H1 (cell line): ENCODE measurements around the gene CLDN6. TPM values are rescaled to one million over a fixed set of nuclear protein-coding genes. Genes with fewer than 3 reads are reported as not detected.

Experiments
- CTCF ChIA-PET: fragments of 300-600 bp; sonication (Branson Sonifier 250); formaldehyde crosslinking; loops from one replicate; lab custom pipeline; 2021; ENCODE audit not compliant: partially characterized antibody; lab: Charles Lee
- POLR2A ChIA-PET: fragments of 300-600 bp; sonication (Branson Sonifier 250); formaldehyde crosslinking; loops from one replicate; lab custom pipeline; 2021; ENCODE audit warnings: inconsistent platforms; ENCODE audit not compliant: partially characterized antibody; lab: Charles Lee
- DNase-seq, 2 experiments: peaks; one replicate each; pipeline versions ENCODE4 v3.0.0 to v3.0.0-alpha.2; 2010 to 2022; ENCODE audit warnings: low spot score in 2 of 2, low read depth in 1 of 2, mixed read lengths in 1 of 2
- FAIRE-seq: peaks from 2 replicates; lab custom pipeline; 2011; peaks lifted over from hg19 to GRCh38; lab: Jason Lieb, UNC
- H2AFZ ChIP-seq: 2 replicates; pipeline ENCODE4 v1.8.1; 2012; ENCODE audit warnings: low read length, inconsistent platforms
- H2AK5ac ChIP-seq: 2 replicates; pipeline ENCODE4 v1.6.1; 2013; ENCODE audit warnings: low read depth, low read length
- H2BK120ac ChIP-seq: replicated peaks from 2 replicates; pipeline ENCODE3; 2013; ENCODE audit warnings: low read depth, low read length, inconsistent platforms
- H2BK12ac ChIP-seq: 2 replicates; pipeline ENCODE4 v1.6.1; 2013; ENCODE audit warnings: low read depth, low read length
- H2BK15ac ChIP-seq: 2 replicates; pipeline ENCODE4 v1.6.1; 2013; ENCODE audit warnings: low read length
- H2BK20ac ChIP-seq: 2 replicates; pipeline ENCODE4 v1.6.1; 2013; ENCODE audit warnings: low read length
- H2BK5ac ChIP-seq: 2 replicates; pipeline ENCODE4 v1.6.1; 2013; ENCODE audit warnings: low read depth, low read length
- H3K14ac ChIP-seq: 2 replicates; pipeline ENCODE4 v1.6.1; 2013; ENCODE audit warnings: inconsistent platforms; ENCODE audit not compliant: insufficient read length
- H3K18ac ChIP-seq: 2 replicates; pipeline ENCODE4 v1.6.1; 2013; ENCODE audit warnings: low read length; ENCODE audit errors: extremely low read depth
- H3K23ac ChIP-seq: 2 replicates; pipeline ENCODE4 v1.6.1; 2013; ENCODE audit warnings: inconsistent platforms; ENCODE audit not compliant: insufficient read length
- H3K23me2 ChIP-seq: 2 replicates; pipeline ENCODE4 v1.6.1; 2013; ENCODE audit warnings: low read depth, low read length
- H3K27ac ChIP-seq: 2 replicates; pipeline ENCODE4 v1.6.1; 2011; ENCODE audit warnings: low read depth, low read length, inconsistent platforms
- H3K27me3 ChIP-seq, 4 experiments: replicated peaks in 1 of 4; 1 replicate in 1 of 4; 2 replicates in 3 of 4; pipeline versions ENCODE4 v1.6.1 to v1.8.1; 2011 to 2013; ENCODE audit warnings: low read length in 3 of 4, mild to moderate bottlenecking in 3 of 4, inconsistent platforms in 2 of 4, mixed read lengths in 2 of 4, moderate library complexity in 1 of 4; ENCODE audit not compliant: control insufficient read depth in 3 of 4, insufficient read depth in 3 of 4; ENCODE audit errors: extremely low read depth in 1 of 4
- H3K36me3 ChIP-seq, 4 experiments: 2 replicates each; pipeline versions ENCODE4 v1.6.1 to v1.8.1; 2011 to 2013; ENCODE audit warnings: mild to moderate bottlenecking in 4 of 4, low read length in 3 of 4, moderate library complexity in 2 of 4, control low read depth in 1 of 4, inconsistent platforms in 1 of 4; ENCODE audit not compliant: insufficient read depth in 4 of 4, control insufficient read depth in 2 of 4
- H3K4ac ChIP-seq: replicated peaks from 2 replicates; pipeline ENCODE3; 2013; ENCODE audit warnings: low read length, low read depth, mixed read lengths, inconsistent platforms; ENCODE audit not compliant: insufficient read length
- H3K4me1 ChIP-seq, 4 experiments: replicated peaks in 1 of 4; 1 replicate in 1 of 4; 2 replicates in 3 of 4; pipeline versions ENCODE4 v1.6.1 to v1.8.1; 2011 to 2013; ENCODE audit warnings: low read length in 3 of 4, inconsistent platforms in 2 of 4, mixed read lengths in 1 of 4; ENCODE audit not compliant: insufficient read depth in 4 of 4, control insufficient read depth in 3 of 4
- H3K4me2 ChIP-seq, 2 experiments: 2 replicates each; pipeline versions ENCODE4 v1.6.1 to v1.8.1; 2011 to 2013; ENCODE audit warnings: low read depth in 2 of 2, low read length in 2 of 2, control low read depth in 1 of 2, inconsistent platforms in 1 of 2, mild to moderate bottlenecking in 1 of 2; ENCODE audit not compliant: insufficient read depth in 1 of 2
- H3K4me3 ChIP-seq, 4 experiments: fragments of 200-600, 300-600 bp in 1 of 4; sonication (generic), shearing (Covaris generic), sonication (Bioruptor Twin) in 1 of 4; 2 replicates each; pipeline versions ENCODE4 v1.5.1 to v1.8.1; 2011 to 2016; ENCODE audit warnings: low read length in 4 of 4, low read depth in 3 of 4, control low read depth in 2 of 4, inconsistent platforms in 2 of 4, mild to moderate bottlenecking in 2 of 4, mixed read lengths in 1 of 4, moderate library complexity in 1 of 4; ENCODE audit not compliant: insufficient read depth in 2 of 4; ENCODE audit errors: extremely low read depth in 1 of 4
- H3K56ac ChIP-seq: replicated peaks from 2 replicates; pipeline ENCODE3; 2013; ENCODE audit warnings: low read depth, mild to moderate bottlenecking, mixed read lengths, low read length, inconsistent platforms; ENCODE audit not compliant: insufficient read length
- H3K79me1 ChIP-seq: 2 replicates; pipeline ENCODE4 v1.6.1; 2013; ENCODE audit warnings: low read depth, low read length, control low read depth
- H3K79me2 ChIP-seq, 2 experiments: 2 replicates each; pipeline versions ENCODE4 v1.6.1 to v1.8.1; 2012 to 2013; ENCODE audit warnings: low read length in 2 of 2, mild to moderate bottlenecking in 2 of 2, inconsistent platforms in 1 of 2; ENCODE audit not compliant: insufficient read depth in 2 of 2, control insufficient read depth in 1 of 2
- H3K9ac ChIP-seq, 4 experiments: replicated peaks in 1 of 4; 1 replicate in 1 of 4; 2 replicates in 3 of 4; pipeline versions ENCODE4 v1.6.1 to v1.8.1; 2011 to 2013; ENCODE audit warnings: low read depth in 3 of 4, low read length in 3 of 4, control low read depth in 2 of 4, mild to moderate bottlenecking in 2 of 4, moderate library complexity in 2 of 4, inconsistent platforms in 1 of 4; ENCODE audit errors: extremely low read depth in 1 of 4
- H3K9me3 ChIP-seq, 2 experiments: 2 replicates each; pipeline versions ENCODE4 v1.6.1 to v1.8.1; 2012 to 2013; ENCODE audit warnings: mild to moderate bottlenecking in 2 of 2, moderate library complexity in 2 of 2, control low read depth in 1 of 2, inconsistent platforms in 1 of 2, low read depth in 1 of 2, low read length in 1 of 2, mixed read lengths in 1 of 2; ENCODE audit not compliant: insufficient read depth in 2 of 2
- H4K20me1 ChIP-seq, 2 experiments: replicated peaks in 1 of 2; 2 replicates each; pipeline versions ENCODE3 to v1.8.1; 2011 to 2013; ENCODE audit warnings: inconsistent platforms in 2 of 2, low read length in 2 of 2, mild to moderate bottlenecking in 1 of 2; ENCODE audit not compliant: insufficient read depth in 2 of 2, control insufficient read depth in 1 of 2
- H4K5ac ChIP-seq: 2 replicates; pipeline ENCODE4 v1.6.1; 2013; ENCODE audit warnings: low read length, low read depth, mixed read lengths, inconsistent platforms; ENCODE audit not compliant: insufficient read length
- H4K8ac ChIP-seq: 2 replicates; pipeline ENCODE4 v1.8.0; 2013; ENCODE audit warnings: mild to moderate bottlenecking, moderate library complexity, low read length, inconsistent platforms; ENCODE audit not compliant: insufficient read depth; ENCODE audit errors: extremely low read depth
- H4K91ac ChIP-seq: replicated peaks from 2 replicates; pipeline ENCODE3; 2013; ENCODE audit warnings: low read length, mixed read lengths, inconsistent platforms; ENCODE audit not compliant: insufficient read length
- JUND ChIP-seq: IDR thresholded peaks from 2 replicates; pipeline ENCODE4 v1.6.1; 2011; ENCODE audit warnings: mild to moderate bottlenecking, improper control_type of control experiment, low read length
- WGBS, 2 experiments: shearing (Covaris generic) in 1 of 2; methylation state at CpG; one replicate each; pipeline versions ENCODE4 v1.1.6 to v1.1.7; 2013 to 2015; ENCODE audit warnings: low lambda C conversion rate in 2 of 2, mixed read lengths in 2 of 2, inconsistent platforms in 1 of 2, low coverage in 1 of 2, missing lambda C conversion rate in 1 of 2; ENCODE audit not compliant: insufficient replicate concordance in 2 of 2, insufficient coverage in 1 of 2, insufficient read length in 1 of 2; ENCODE audit errors: extremely low coverage in 1 of 2, missing lambda C conversion rate in 1 of 2; 5-methylcytosine and 5-hydroxymethylcytosine counted together
- polyA plus RNA-seq, 7 experiments: library from polyadenylated mRNA; depleted of rRNA in 3 of 7; stranded (reverse) in 5 of 7; unstranded in 2 of 7; fragments of >200 nt in 5 of 7; fragments of 200-250 nt in 2 of 7; gene quantifications; 1 replicate in 5 of 7; 2 replicates in 1 of 7; 4 replicates in 1 of 7; pipeline versions ENCODE4 v1.2.1 to v1.2.3, GENCODE V29; 2011 to 2013; ENCODE audit warnings: missing spikeins in 2 of 7, mixed read lengths in 2 of 7
- total RNA-seq: library from RNA; stranded (reverse); fragmentation: NEBNext Ultra II Directional; extraction: Animal tissue kit (Norgen Biotek cat#: 25700); gene quantifications from 2 replicates; pipeline ENCODE4 v1.2.1, GENCODE V29; 2021

CLDN6 gene
- total and polyA plus RNA-seq, 2 of the 8 experiments (the other 6 are each of a cell fraction or from before 2014, with no cell fraction given) = 747 to 1,115 TPM

GRCh38 chr16:3054965-3055733 lies 37.2 kb upstream of the CLDN6 start:
- H4K20me1 ChIP-seq = peaks cover 7 to 16% of the 10 kb centered on the region in 2 experiments
- no peaks in the 10 kb centered on the region for H3K79me1 ChIP-seq
- H3K27me3 ChIP-seq = no peaks in the 10 kb centered on the region; a peak in 1 of 7 replicates
- no peak overlapping the region for H2BK15ac ChIP-seq
- no peak overlapping the region for H2BK120ac ChIP-seq
- no peak overlapping the region for H4K8ac ChIP-seq
- H3K23me2 ChIP-seq = peaks cover 7% of the 10 kb centered on the region; the same call in 1 of the 2 replicates
- H3K23ac ChIP-seq = no peak overlapping the region
- TF ChIP-seq JUND = no peak
- no peak overlapping the region for H3K4ac ChIP-seq
- no peaks in the 10 kb centered on the region for H3K79me2 ChIP-seq
- H3K18ac ChIP-seq = no peak overlapping the region
- WGBS, 2 experiments = 81% methylated on average over 17 of the region's 17 CpGs; no CpG with 5 or more reads in 1 of the 2 experiments
- H2BK12ac ChIP-seq = no peak overlapping the region
- H4K5ac ChIP-seq = no peak overlapping the region
- H2BK5ac ChIP-seq = no peak overlapping the region
- H3K4me1 ChIP-seq = peaks cover 4 to 16% (median 5%) of the 10 kb centered on the region in 4 experiments; a peak in 6 of 7 replicates
- 0 out of 2 replicates have a peak overlapping the region, but pooled peaks have one; percentile 53 for H2AK5ac ChIP-seq
- H3K56ac ChIP-seq = no peak overlapping the region
- H3K27ac ChIP-seq = no peak overlapping the region
- H3K9me3 ChIP-seq = no peaks in the 10 kb centered on the region
- no peaks in the 10 kb centered on the region; a peak in 1 of 8 replicates for H3K36me3 ChIP-seq
- CTCF ChIA-PET = interaction anchor here (0.7 to 6.6 kb wide), 6 partner anchors 10 to 74 kb away, joined by 3 to 88 read pairs (median 10); no protein-coding TSS in a partner anchor
- H4K91ac ChIP-seq = no peak overlapping the region
- H3K4me2 ChIP-seq = no peak overlapping the region
- POLR2A ChIA-PET = interaction anchor here (1.1 to 12.7 kb wide), 17 partner anchors 8 to 80 kb away, joined by 3 to 140 read pairs (median 5); partner anchors contain the start of genes CLDN6, HCFC1R1, THOC6 and TNFRSF12A
- H3K4me3 ChIP-seq = no peak overlapping the region
- H3K9ac ChIP-seq = no peak overlapping the region; a peak in 1 of 7 replicates
- DNase-seq (no peak), FAIRE-seq (no peak)
- no peak overlapping the region for H2BK20ac ChIP-seq
- H2AFZ ChIP-seq = no peak overlapping the region
- no peak overlapping the region for H3K14ac ChIP-seq
